Measurements from ENCODE around the gene USF1.
"Not testable (repeated sequence)": the region's sequence is repeated elsewhere in the genome, so short reads cannot be mapped to it uniquely, and the experiment has no call there.

DNA sequence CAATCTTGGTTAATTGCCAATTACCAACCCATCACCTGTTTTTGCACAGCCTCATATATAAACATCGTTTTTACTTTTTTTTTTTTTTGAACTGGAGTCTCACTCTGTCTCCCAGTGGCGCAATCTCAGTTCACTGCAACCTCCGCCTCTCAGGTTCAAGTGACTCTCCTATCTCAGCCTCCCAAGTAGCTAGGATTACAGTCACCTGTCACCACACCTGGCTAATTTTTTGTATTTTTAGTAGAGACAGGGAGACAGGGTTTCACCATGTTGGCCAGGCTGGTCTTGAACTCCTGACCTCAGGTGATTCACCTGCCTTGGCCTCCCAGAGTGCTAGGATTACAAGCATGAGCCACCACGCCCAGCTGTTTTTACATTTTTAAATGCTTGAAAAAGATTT is 53.7 kb downstream of the USF1 start:
- TF ChIP-seq SMC3 (IDR thresholded peaks at IDR 0.05; ENCODE audit: low read depth, low read length); CTCF (IDR thresholded peaks at IDR 0.05); CHD2 (IDR thresholded peaks at IDR 0.05; ENCODE audit: low read length, partially characterized antibody); IRF3 (IDR thresholded peaks at IDR 0.05; ENCODE audit: low read depth, low read length); SIN3A (IDR thresholded peaks at IDR 0.05; ENCODE audit: borderline replicate concordance, low read depth, low read length): not testable (repeated sequence)
